ENCODE results near the gene COL4A2.

Gene COL4A2

DNA sequence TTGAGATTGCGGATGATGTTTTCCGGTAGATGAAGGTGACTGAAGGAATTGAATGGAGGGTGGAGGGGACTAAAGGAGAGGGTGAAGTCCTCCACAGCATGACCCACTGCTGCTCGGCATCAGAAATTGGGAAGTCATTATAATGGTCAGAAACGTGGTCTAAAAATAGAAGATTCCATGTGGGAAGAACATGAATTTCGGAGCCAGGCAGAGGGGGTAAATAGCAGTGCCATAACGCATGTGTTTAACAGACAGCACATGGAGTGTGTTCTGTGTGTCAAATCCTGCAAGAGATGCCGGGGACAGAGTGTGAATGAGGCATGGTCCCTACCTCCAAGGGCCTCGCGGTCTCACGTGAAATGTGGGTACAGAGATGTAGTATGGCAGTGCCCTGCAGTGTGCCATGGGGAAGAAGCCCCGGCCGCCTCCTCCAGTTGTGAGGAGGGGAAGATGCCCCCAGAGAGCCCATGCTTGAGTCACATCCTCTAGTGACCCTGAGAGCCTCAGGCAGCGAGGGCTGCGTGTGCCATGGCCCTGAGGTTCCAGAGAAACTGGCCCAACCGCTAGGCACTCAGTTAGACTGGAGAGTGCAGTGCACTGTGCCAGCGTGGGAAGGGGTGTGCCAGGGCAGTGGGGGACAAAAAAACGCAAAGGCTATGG lies 106.1 kb downstream of the COL4A2 start:
- DNase-seq (ENCODE audit: extremely low read depth in 1 of 2, low read depth in 1 of 2) = no peak

- DNase-seq (ENCODE audit: extremely low read depth in 1 of 2, low read depth in 1 of 2) = no peak
These were observed 106.6 kb downstream of the COL4A2 start for GRCh38 chr13:110413676-110414040.

DNA sequence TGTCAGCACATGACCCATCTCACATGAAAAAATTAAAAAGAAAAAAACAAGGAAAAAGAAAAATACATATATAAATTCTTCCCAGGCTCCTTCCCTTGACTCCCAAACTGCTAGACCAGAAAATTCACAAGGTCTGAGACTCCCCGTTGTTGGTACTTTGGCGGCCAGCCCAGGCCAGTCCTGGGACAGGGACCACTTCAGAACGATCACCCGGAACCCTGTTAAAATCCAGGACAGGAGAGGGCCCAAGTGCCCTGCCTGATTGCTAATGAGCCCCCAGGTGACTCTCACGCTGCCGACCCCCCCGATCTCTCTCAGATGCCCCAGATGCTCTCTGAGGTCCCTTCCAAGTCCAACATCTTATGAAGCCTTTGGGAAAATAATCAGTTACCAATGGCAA lies 107.2 kb downstream of the COL4A2 start:
- DNase-seq (ENCODE audit: extremely low read depth in 1 of 2, low read depth in 1 of 2) = no peak

GRCh38 chr13:110414931-110415330 lies 107.8 kb downstream of the COL4A2 start:
- DNase-seq (ENCODE audit: extremely low read depth in 1 of 2, low read depth in 1 of 2) = no peak

DNA sequence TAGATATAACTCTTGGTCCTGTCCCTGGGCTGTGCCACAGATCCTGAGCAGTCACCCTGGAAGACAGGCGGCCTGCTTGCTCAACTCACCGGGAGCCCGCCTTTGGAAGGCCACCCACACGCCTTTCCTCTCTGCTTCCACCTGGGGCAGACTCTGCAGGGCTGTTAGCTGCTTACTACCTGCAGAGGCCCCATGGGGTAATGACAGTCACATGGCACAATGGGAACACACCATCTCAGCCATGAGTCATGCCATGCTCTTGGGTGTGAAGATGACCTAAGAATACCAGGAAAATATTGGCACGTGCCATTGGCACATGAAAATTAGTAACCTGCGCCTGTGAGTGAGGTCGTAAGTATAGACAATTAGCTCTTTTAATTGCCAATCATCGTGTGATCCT lies 108.6 kb downstream of the COL4A2 start:
- DNase-seq (ENCODE audit: extremely low read depth in 1 of 2, low read depth in 1 of 2) = no peak

DNA sequence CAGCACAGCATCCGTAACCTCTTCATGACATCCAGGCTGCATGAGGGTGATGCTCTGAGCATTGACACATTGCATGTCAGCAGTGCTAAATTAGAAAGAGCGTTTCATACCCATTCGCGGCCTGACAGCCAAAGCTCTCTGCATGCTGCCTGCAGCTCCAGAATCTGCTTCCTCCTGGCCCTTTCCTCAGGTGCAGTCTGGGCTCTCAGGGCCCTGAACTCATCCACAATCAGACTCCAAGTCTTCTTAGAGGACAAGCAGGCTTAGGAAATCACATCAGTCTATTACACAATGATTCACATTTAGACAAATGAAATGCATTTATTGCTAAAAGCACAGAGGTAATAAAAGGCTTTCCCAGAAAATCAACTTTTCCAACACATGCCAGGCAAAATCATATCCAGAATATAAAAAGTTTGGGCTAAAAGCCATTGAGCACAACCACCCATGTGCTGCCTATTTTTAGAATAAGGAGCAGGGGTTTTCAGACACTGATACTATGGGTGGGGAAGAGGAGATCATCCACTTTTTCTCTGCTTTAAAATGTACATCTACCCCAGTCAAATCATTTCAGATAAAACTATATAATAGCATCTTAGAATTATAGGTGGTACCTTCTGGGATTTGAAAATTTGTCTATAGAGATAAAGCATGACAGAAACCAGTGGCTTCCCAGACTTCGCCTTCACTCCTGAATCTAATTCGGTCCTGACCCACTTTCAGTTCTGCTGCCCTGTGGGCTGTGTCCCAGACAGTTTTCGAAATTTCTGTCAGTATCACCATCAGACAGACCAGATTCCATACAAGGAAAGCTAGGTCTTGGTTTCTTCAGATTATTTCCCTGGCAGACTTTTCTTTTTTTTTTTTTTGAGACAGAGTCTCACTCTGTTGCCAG lies 109.3 kb downstream of the COL4A2 start:
- no peak for DNase-seq (ENCODE audit: extremely low read depth in 1 of 2, low read depth in 1 of 2)

GRCh38 chr13:110418944-110419343 lies 111.9 kb downstream of the COL4A2 start:
- no peak for DNase-seq (ENCODE audit: extremely low read depth in 1 of 2, low read depth in 1 of 2)

- no peak for DNase-seq (ENCODE audit: extremely low read depth in 1 of 2, low read depth in 1 of 2)
These were observed 112.3 kb downstream of the COL4A2 start for GRCh38 chr13:110419381-110419791.

GRCh38 chr13:110419946-110420345 lies 112.9 kb downstream of the COL4A2 start:
- DNase-seq (ENCODE audit: extremely low read depth in 1 of 2, low read depth in 1 of 2) = no peak

- DNase-seq (ENCODE audit: extremely low read depth in 1 of 2, low read depth in 1 of 2) = no peak
These were observed 113.5 kb downstream of the COL4A2 start for GRCh38 chr13:110420626-110421025.

DNA sequence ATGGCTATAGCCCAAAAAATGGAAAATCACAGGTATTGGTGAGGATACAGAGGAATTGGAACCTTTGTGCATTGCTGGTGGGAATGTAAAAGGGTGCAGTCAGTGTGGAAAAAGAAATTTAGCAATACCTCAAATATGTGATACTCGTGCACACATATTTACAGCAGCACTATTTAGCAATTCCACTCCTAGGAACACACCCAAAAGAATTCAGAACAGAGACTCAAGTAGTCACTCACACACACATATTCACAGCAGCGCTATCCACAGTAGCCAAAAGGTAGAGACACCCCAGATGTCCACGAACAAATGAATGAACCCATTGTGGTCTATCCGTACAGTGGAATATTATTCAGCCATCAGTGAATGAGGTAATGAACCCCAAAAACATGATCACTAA lies 114.0 kb downstream of the COL4A2 start:
- DNase-seq (ENCODE audit: extremely low read depth in 1 of 2, low read depth in 1 of 2) = no peak

- DNase-seq (ENCODE audit: extremely low read depth in 1 of 2, low read depth in 1 of 2) = no peak
These were observed 114.8 kb downstream of the COL4A2 start for GRCh38 chr13:110421696-110422385.

- no peak for DNase-seq (ENCODE audit: extremely low read depth in 1 of 2, low read depth in 1 of 2)
These were observed 116.0 kb downstream of the COL4A2 start for GRCh38 chr13:110422913-110423688.

DNA sequence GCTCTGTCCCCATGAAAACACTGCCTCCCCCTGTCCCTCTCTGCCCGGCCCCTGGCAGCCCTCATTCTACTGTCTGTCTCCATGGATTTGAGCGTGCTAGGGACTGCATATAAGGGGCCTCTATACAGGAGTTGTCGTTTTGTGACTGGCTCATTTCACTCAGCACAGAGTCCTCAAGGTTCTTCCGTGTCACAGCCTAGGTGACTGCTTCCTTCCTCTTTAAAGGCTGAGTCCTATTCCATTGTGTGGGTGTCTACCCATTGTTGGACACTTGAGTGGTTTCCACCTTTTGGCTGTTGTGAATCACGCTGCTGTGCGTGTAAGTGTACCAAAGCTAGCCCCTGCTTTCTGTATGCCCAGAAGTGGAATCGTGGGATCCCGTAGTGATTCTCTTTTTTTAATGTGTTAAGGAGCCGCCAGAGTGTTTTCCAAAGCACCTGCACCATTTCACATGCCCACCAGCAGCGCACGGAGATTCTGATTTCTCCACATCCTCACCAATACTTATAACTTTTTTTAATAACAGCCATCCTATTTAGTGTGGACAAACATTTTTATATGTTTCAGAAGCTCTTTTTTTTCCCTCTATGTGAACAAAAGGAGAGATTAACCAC lies 116.7 kb downstream of the COL4A2 start:
- DNase-seq (ENCODE audit: extremely low read depth in 1 of 2, low read depth in 1 of 2) = no peak

- DNase-seq (ENCODE audit: extremely low read depth in 1 of 2, low read depth in 1 of 2) = no peak
These were observed 117.7 kb downstream of the COL4A2 start for GRCh38 chr13:110424569-110425443.

- no peak for DNase-seq (ENCODE audit: extremely low read depth in 1 of 2, low read depth in 1 of 2)
These were observed 118.3 kb downstream of the COL4A2 start for GRCh38 chr13:110425444-110425780.

GRCh38 chr13:110426735-110427134 lies 119.7 kb downstream of the COL4A2 start:
- DNase-seq (ENCODE audit: extremely low read depth in 1 of 2, low read depth in 1 of 2) = no peak

DNA sequence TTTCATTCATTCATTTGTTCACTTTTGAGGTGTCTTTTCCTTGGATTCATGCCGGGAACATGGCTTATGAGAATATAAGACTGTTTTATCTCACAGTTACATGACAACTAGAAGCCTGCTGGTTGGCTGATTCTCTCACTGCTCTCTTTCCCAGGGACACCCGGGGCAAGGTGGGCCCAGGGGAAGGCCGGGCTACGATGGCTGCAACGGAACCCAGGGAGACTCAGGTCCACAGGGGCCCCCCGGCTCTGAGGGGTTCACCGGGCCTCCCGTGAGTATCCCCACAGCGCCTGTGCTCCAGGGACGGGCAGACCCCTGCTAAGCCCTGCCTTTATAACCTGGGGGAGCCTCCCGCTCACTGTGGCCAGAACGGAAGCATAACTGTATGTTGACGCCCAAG lies 121.2 kb downstream of the COL4A2 start:
- DNase-seq (ENCODE audit: extremely low read depth in 1 of 2, low read depth in 1 of 2) = no peak

DNA sequence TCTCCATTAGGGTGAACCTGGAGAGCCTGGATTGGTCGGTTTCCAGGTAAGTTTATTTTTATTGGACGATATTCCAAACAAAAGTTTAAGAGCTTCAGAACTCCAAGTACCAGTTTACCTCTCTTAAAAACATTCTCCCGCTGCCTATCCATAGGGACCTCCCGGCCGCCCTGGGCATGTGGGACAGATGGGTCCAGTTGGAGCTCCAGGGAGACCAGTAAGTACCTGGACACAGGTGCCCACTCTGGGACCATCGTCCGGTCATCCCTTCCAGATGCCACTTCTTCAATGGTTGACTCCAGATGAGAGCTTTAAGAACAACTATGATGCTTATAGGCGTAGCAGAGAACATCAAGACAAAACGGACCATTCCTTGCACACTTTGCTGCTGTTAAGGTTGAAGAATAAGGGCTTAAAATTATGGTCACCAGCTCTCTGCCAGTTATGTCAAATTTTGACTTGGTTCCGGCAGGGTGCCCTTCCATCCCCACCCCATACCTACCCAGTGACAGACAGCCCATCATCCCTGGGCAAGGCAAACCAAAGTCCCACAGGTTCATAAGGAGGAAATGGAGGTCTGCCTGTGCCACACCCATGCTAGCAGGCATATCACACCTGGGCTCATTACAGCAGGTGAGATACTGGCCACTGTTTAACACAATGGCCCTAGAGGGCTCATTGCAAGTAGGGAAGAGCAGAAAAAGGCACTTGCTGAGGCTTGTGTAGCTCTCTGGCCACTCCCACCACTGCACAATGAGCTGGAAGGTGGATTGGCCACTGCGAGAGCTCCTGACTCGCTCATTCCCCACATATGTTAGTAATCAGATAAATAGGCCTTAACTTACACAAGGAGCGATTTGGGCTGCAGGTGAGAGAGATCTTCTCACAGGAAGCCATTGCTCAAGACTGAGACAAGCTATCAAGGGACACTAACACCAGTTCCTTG lies 123.6 kb downstream of the COL4A2 start:
- no peak for DNase-seq (ENCODE audit: extremely low read depth in 1 of 2, low read depth in 1 of 2)

All from stimulated activated CD8-positive, alpha-beta memory T cell treated with anti-CD3 and anti-CD28 coated beads, Interleukin-7, amount 100 ng/mL, for 48 hours (primary cell).